Measurements from ENCODE around the gene OR5T1.

OR5T1 gene

DNA sequence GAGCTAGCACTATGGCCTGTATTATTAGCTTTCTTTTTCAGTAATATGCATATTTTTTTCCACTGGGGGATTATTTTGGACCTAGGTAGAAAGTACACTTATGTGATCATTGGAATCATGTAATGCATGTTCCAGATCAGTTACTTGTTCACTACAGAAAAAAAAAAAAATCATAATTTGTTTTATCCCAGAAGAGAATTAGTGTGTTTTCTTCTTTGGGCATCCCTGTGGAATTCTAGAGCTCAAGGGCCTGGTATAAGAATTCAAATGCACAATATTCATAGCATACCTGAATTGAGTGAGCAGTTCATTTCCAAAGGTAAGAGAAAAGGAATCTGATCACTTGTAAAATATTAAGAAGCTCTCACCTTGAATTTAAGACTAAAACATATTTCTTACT, at the start of gene OR5T1:
Gene OR5T1 (plus strand): TSS at position 301 of the 400 bp plus-strand sequence. CDS start 1,485 bp downstream, outside the sequence.
- FAIRE-seq = no peak

- FAIRE-seq = no peak
Measured at GRCh38 chr11:56234155-56234554, 39.8 kb upstream of the OR5T1 start, which contains the start of gene OR5T2. TSS of gene OR5T2 (minus strand) at chr11:56234255. CDS start at chr11:56233062, 1,193 bp downstream.

- FAIRE-seq = no peak
Measured at GRCh38 chr11:56251954-56252353, 22.0 kb upstream of the OR5T1 start, which contains the start of gene OR5T3. TSS of gene OR5T3 (plus strand) at chr11:56252254. CDS start at chr11:56252254, 0 bp downstream.

DNA sequence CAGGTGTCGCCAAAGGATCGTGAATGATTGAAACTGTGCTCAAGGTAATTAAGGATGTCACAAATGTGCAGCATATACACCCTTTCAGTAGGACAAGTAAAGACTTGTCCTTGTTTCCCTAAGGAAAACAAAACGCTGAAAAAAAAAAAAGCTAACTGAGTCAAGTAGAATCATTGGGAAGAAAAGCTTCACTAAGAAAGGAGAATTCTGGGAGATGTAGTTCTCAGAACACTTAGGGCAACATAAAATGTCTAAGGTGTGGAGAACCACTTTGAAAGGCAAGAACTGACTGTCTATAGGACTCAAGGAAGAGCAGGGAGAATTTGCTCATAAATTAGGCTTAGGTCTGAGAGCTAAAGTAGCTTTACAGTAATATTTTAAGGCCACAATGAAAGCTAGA, 2.9 kb upstream of the OR5T1 start:
- no peak for FAIRE-seq

DNA sequence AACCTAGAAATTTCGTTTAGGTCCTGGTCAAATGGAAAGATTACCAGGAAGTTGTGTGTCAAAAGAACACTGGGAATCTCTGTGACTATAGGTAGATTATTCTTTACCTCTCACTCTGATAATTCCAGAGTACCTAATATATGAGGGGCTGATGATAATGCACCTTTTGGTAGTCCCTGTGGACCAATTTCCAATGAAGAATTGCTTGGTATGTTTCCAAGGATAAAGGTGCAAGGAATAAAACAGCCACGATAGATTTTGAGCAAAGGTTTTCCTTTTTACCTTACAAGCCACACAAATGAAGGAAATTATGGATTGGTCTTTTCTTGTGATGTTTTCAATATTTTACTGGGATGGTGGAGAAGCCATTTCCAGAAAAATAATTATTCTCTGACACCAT, 18.2 kb downstream of the OR5T1 start, which contains the start of gene OR8H1:
Gene OR8H1 (minus strand): TSS at position 101 of the 400 bp plus-strand sequence. CDS start 1,192 bp downstream, outside the sequence.
- FAIRE-seq = no peak

DNA sequence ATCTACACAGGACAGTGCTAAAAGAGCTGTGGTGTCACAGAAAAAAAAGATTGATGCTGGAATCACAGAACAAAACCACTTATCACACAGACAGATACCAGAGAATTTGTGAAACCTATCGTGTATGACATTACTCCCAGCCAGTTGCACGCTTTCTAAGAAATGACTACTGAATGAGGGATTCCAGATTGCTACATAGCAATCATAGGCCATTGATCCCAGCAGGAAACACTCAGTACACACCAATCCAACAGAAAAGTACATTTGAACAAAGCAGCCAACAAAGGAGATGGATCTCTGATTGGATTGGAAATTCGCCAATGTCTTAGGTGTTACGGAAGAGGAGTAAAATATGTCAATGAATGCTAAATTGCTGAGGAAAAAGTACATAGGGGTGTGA, 22.9 kb downstream of the OR5T1 start:
- FAIRE-seq = no peak

DNA sequence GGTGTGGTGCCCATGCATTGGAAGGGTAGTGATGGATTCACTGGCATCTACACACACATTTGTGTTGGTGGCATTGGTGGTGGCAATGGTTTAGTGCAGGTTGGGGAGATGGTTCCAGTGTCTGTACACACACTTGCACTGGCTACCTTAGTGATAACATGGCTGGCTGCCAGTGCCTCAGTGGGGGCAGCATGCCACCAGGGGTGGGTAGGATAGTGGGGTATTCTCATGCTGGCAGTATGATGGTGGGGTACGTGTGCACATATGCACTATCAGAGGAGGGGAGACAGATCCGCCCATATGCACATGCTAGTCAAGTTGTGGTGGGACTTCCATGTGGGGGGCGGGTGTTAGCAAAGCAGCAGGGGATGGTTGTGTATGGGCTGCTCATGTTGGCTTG, 33.9 kb downstream of the OR5T1 start:
- no peak for FAIRE-seq

GRCh38 chr11:56314844-56315243, 40.9 kb downstream of the OR5T1 start, which contains the start of gene OR8K3:
TSS of gene OR8K3 (plus strand) at chr11:56315144. CDS start at chr11:56318307, 3,163 bp downstream.
- no peak for FAIRE-seq
